Medulla oblongata (tissue), 1 donor: Measurements from ENCODE around the gene PRDM12.

Experiments used
- DNase-seq: peaks from one replicate; pipeline ENCODE4 v3.0.0-alpha.2; 2015; ENCODE audit errors: extremely low spot score

PRDM12 gene

GRCh38 chr9:130720762-130721161, 56.4 kb downstream of the PRDM12 start:
- DNase-seq, result no peak

DNA sequence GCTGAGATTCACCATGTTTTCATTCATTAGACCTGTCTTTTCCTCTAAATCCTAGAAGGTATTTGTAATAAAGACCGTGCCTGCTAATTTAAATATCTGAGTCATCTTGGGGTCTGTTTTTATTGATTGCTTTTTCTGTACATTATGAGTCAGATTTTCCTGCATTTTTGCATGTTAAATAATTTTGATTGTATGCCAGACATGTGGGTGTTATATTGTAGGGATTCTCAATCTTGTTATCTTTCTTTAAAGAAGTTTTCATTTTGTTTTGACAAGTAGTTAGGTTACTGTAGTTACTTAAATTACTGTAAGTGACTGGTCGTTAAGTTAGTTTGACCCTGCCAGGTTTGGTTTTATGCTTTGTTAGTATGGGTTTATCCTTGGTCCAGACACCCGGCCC, 64.3 kb downstream of the PRDM12 start:
- no peak for DNase-seq

- no peak for DNase-seq
Measured at GRCh38 chr9:130729145-130729544, 64.8 kb downstream of the PRDM12 start.

DNA sequence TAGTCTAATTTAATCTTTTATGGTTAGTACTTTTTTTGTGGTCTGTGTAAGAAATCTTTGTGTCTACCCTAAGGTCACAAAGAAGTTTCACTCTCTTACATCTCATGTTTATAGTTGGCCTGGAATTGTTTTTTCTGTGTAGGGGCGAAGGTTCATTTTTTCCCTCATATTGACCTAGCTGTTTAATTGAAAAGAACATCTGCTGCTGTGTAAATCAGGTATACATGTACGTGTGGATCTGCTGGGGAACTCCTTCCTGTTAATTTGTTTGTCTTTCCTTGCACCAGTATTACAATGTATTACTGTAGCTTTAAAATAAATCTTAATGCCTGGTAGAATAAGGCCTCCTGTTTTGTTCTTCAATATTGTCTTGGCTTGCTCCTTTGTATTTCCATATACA, 67.0 kb downstream of the PRDM12 start:
- DNase-seq, result no peak

GRCh38 chr9:130732136-130732535, 67.7 kb downstream of the PRDM12 start:
- DNase-seq, result no peak
